Peyer's patch (tissue), 4 donors: ENCODE measurements around the gene ATP11B.

ENCODE experiments used
- POLR2A ChIP-seq, 2 donors: fragments of 450-650 bp; IDR thresholded peaks; one replicate each; pipeline ENCODE4 v1.5.1; 2017; ENCODE audit warnings: antibody characterized with exemption in 2 of 2, mild to moderate bottlenecking in 2 of 2, moderate library complexity in 2 of 2
- TF ChIP-seq, protein P1 (sequence below), 6 experiments: fragments of 450-650 bp in 4 of 6; fragments of 200-600 bp in 2 of 6; sonication (generic) in 1 of 6; IDR thresholded peaks; one replicate each; pipeline ENCODE4 v1.5.1; 2017 to 2019; ENCODE audit warnings: antibody characterized with exemption in 6 of 6, mild to moderate bottlenecking in 3 of 6, moderate library complexity in 1 of 6

DNA sequence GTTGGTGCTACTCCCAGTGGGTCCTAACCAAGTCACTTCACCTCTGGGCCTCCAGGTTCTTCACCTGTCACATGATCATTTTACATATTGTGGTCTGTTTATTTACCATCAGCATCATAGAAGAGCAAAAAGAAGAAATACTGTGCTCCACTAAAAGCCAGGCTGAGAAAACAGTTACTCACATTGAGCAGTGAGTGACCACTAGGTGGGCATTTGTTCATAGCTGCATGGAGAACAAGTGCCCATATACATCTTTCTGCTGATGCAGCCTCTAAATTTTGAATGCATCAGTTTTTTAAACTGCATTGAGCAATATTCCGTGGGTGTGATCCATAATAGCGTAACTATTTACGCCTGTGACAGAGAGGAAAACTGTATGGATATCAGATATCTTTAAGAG lies 110.9 kb downstream of the ATP11B start:
- TF ChIP-seq, protein P1, sequence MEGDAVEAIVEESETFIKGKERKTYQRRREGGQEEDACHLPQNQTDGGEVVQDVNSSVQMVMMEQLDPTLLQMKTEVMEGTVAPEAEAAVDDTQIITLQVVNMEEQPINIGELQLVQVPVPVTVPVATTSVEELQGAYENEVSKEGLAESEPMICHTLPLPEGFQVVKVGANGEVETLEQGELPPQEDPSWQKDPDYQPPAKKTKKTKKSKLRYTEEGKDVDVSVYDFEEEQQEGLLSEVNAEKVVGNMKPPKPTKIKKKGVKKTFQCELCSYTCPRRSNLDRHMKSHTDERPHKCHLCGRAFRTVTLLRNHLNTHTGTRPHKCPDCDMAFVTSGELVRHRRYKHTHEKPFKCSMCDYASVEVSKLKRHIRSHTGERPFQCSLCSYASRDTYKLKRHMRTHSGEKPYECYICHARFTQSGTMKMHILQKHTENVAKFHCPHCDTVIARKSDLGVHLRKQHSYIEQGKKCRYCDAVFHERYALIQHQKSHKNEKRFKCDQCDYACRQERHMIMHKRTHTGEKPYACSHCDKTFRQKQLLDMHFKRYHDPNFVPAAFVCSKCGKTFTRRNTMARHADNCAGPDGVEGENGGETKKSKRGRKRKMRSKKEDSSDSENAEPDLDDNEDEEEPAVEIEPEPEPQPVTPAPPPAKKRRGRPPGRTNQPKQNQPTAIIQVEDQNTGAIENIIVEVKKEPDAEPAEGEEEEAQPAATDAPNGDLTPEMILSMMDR (IDR thresholded peaks at IDR 0.05) = no peak
- no peak for TF ChIP-seq POLR2A (IDR thresholded peaks at IDR 0.05)
